HEK293T (cell line): Measurements from ENCODE around the gene FCN2.

ENCODE experiments used
- ELF4 ChIP-seq: fragments of 450-650 bp; IDR thresholded peaks from 2 replicates; pipeline ENCODE4 v1.6.1; 2017; ENCODE audit warnings: antibody characterized with exemption
- FOXK2 ChIP-seq: fragments of 450-650 bp; IDR thresholded peaks from 2 replicates; pipeline ENCODE4 v1.6.1; 2016; ENCODE audit warnings: mild to moderate bottlenecking
- FOXM1 ChIP-seq: fragments of 450-650 bp; IDR thresholded peaks from 2 replicates; pipeline ENCODE4 v1.6.1; 2017; ENCODE audit warnings: mild to moderate bottlenecking, borderline replicate concordance
- NFRKB ChIP-seq: fragments of 450-650 bp; IDR thresholded peaks from 2 replicates; pipeline ENCODE4 v1.6.1; 2016; ENCODE audit warnings: mild to moderate bottlenecking, moderate library complexity
- PKNOX1 ChIP-seq: fragments of 450-650 bp; IDR thresholded peaks from 2 replicates; pipeline ENCODE4 v1.6.1; 2016
- SP1 ChIP-seq: fragments of 450-650 bp; IDR thresholded peaks from 2 replicates; pipeline ENCODE4 v1.6.1; 2017
- SUZ12 ChIP-seq: fragments of 450-650 bp; IDR thresholded peaks from 2 replicates; pipeline ENCODE4 v1.6.1; 2016; ENCODE audit warnings: mild to moderate bottlenecking
- TARDBP ChIP-seq: fragments of 450-650 bp; IDR thresholded peaks from 2 replicates; pipeline ENCODE4 v1.6.1; 2016

DNA sequence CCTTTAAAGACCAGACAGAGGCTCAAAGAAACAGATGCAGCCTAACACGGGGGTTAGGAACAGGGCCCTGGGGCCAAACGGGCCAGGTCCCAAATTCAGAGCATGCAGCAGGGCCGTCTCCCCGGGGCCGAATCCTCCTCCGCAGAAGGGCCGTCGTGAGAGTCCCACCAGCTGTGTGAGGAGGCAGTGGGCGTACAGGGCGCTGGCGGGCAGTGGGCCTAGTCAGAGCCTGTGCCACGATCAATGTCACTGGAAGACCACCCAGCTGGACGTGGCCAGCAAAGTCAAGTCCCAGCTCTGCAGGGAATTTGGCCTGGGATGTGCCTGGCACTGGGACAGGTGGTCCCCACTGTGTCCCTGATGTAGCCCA, 15.8 kb upstream of the FCN2 start:
- TF ChIP-seq SP1 (no peak), ELF4 (no peak), FOXM1 (no peak), SUZ12 (no peak), PKNOX1 (no peak), TARDBP (no peak), FOXK2 (no peak), NFRKB (no peak)
